ENCODE data around the gene C9orf72.

DNA sequence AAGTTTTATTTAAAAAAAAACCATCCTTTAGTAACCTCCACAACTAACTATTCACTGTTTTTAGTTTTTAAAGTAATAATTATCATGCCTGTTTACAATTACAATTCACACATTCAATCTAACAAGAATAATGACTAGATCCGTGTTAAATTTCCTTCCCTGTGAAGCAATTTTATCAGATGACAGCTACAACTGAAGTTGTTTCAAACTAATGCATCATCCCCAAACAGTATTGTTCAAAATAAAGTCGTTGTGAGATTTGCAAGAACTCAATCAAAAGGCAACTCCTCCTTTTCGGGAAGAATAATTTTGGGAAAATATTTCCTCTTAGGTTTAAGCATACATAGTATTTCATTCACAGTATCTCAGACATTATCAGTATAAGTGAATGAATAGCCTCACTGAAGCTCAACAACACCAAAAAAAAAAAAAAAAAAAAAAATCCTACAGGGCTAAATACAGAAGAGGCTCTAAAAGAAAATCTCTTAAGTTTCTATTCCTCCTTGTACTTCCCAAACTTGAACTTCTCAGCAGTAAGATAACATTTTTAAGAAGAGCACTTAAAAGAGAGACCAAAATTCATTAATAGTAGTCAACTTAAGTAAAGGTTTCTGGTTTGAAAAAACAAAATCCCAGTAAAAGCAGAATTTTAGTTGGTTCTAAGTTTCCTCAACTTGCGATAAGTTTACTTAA, 9.4 kb downstream of the C9orf72 start:
- TF ChIP-seq, protein P1, sequence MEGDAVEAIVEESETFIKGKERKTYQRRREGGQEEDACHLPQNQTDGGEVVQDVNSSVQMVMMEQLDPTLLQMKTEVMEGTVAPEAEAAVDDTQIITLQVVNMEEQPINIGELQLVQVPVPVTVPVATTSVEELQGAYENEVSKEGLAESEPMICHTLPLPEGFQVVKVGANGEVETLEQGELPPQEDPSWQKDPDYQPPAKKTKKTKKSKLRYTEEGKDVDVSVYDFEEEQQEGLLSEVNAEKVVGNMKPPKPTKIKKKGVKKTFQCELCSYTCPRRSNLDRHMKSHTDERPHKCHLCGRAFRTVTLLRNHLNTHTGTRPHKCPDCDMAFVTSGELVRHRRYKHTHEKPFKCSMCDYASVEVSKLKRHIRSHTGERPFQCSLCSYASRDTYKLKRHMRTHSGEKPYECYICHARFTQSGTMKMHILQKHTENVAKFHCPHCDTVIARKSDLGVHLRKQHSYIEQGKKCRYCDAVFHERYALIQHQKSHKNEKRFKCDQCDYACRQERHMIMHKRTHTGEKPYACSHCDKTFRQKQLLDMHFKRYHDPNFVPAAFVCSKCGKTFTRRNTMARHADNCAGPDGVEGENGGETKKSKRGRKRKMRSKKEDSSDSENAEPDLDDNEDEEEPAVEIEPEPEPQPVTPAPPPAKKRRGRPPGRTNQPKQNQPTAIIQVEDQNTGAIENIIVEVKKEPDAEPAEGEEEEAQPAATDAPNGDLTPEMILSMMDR (CRISPR knock-in tag; IDR thresholded peaks at IDR 0.05) = no peak
- no peak for TF ChIP-seq NR2F2 (IDR thresholded peaks at IDR 0.05; ENCODE audit: borderline replicate concordance, low read depth)
- no peak for TF ChIP-seq PLRG1 (conservative IDR thresholded peaks at IDR 0.05)
- TF ChIP-seq, protein P2, sequence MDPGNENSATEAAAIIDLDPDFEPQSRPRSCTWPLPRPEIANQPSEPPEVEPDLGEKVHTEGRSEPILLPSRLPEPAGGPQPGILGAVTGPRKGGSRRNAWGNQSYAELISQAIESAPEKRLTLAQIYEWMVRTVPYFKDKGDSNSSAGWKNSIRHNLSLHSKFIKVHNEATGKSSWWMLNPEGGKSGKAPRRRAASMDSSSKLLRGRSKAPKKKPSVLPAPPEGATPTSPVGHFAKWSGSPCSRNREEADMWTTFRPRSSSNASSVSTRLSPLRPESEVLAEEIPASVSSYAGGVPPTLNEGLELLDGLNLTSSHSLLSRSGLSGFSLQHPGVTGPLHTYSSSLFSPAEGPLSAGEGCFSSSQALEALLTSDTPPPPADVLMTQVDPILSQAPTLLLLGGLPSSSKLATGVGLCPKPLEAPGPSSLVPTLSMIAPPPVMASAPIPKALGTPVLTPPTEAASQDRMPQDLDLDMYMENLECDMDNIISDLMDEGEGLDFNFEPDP (CRISPR knock-in tag; conservative IDR thresholded peaks at IDR 0.05) = no peak
- no peak for TF ChIP-seq XRCC5 (optimal IDR thresholded peaks at IDR 0.05; ENCODE audit: low read length)
- TF ChIP-seq HDAC6 (IDR thresholded peaks at IDR 0.05; ENCODE audit: low read depth, low read length) = no peak
- TF ChIP-seq KDM1A (CRISPR knock-in tag; IDR thresholded peaks at IDR 0.05) = no peak
- TF ChIP-seq, protein P3, sequence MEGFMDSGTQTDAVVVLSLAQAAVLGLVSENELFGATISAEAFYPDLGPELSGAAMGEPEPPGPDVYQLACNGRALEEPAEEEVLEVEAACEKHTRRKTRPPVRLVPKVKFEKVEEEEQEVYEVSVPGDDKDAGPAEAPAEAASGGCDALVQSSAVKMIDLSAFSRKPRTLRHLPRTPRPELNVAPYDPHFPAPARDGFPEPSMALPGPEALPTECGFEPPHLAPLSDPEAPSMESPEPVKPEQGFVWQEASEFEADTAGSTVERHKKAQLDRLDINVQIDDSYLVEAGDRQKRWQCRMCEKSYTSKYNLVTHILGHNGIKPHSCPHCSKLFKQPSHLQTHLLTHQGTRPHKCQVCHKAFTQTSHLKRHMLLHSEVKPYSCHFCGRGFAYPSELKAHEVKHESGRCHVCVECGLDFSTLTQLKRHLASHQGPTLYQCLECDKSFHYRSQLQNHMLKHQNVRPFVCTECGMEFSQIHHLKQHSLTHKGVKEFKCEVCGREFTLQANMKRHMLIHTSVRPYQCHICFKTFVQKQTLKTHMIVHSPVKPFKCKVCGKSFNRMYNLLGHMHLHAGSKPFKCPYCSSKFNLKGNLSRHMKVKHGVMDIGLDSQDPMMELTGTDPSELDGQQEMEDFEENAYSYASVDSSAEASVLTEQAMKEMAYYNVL (CRISPR knock-in tag; IDR thresholded peaks at IDR 0.05; ENCODE audit: borderline replicate concordance) = no peak
- no peak for TF ChIP-seq CBX2 (IDR thresholded peaks at IDR 0.05; ENCODE audit: low read depth, low read length)
- no peak for TF ChIP-seq CBX2 (CRISPR knock-in tag; IDR thresholded peaks at IDR 0.05; ENCODE audit: low read depth)
- TF ChIP-seq EZH2 (conservative IDR thresholded peaks at IDR 0.05; ENCODE audit: low read depth, low read length) = no peak

Data from HepG2 (cell line).